Gastroesophageal sphincter (tissue), 4 donors: Measurements from ENCODE around the gene SERPINH1. TPM values are rescaled to one million over a fixed set of nuclear protein-coding genes. Genes with fewer than 3 reads are reported as not detected.
"Not testable (repeated sequence)": the region's sequence is repeated elsewhere in the genome, so short reads cannot be mapped to it uniquely, and the experiment has no call there.

Source experiments
- ATAC-seq: fragments of 150-250 bp; one replicate; pipeline ENCODE4 v1.9.1; 2016; ENCODE audit warnings: mild to moderate bottlenecking, moderate library complexity
- H3K27ac ChIP-seq, 4 donors: fragments of 200-600 bp; sonication (generic) in 3 of 4; 1 replicate in 3 of 4; 2 replicates in 1 of 4; pipeline ENCODE4 v1.5.1; 2016 to 2019
- H3K27me3 ChIP-seq: fragments of 200-600 bp; sonication (generic); one replicate; pipeline ENCODE4 v1.5.1; 2019
- H3K36me3 ChIP-seq, 2 donors: fragments of 200-600 bp; sonication (generic); one replicate each; pipeline ENCODE4 v1.5.1; 2019; ENCODE audit warnings: control low read depth in 1 of 2
- H3K4me1 ChIP-seq, 3 donors: fragments of 200-600 bp; sonication (generic); 1 replicate in 2 of 3; 2 replicates in 1 of 3; pipeline ENCODE4 v1.5.1; 2016 to 2019; ENCODE audit warnings: control low read depth in 2 of 3
- H3K4me3 ChIP-seq, 2 donors: fragments of 200-600 bp; sonication (generic); one replicate each; pipeline ENCODE4 v1.5.1; 2019; ENCODE audit warnings: mild to moderate bottlenecking in 1 of 2, moderate library complexity in 1 of 2
- H3K9me3 ChIP-seq, 3 donors: fragments of 200-600 bp; sonication (generic); one replicate each; pipeline ENCODE4 v1.5.1; 2017 to 2019; ENCODE audit warnings: control low read depth in 2 of 3
- CTCF ChIP-seq, 4 experiments: fragments of 200-600 bp in 2 of 4; fragments of 450-650 bp in 2 of 4; sonication (generic) in 1 of 4; IDR thresholded peaks; one replicate each; pipeline ENCODE4 v1.5.1; 2017 to 2019; ENCODE audit warnings: antibody characterized with exemption in 4 of 4, mild to moderate bottlenecking in 2 of 4, moderate library complexity in 2 of 4
- EP300 ChIP-seq: sonication (generic); formaldehyde crosslinking; IDR thresholded peaks from one replicate; pipeline ENCODE4 v1.6.1; 2017; ENCODE audit warnings: antibody characterized with exemption, mild to moderate bottlenecking
- POLR2A ChIP-seq, 2 donors: fragments of 450-650 bp; IDR thresholded peaks; one replicate each; pipeline ENCODE4 v1.6.1; 2017; ENCODE audit warnings: antibody characterized with exemption in 2 of 2, mild to moderate bottlenecking in 2 of 2, moderate library complexity in 1 of 2
- POLR2AphosphoS5 ChIP-seq: sonication (generic); formaldehyde crosslinking; IDR thresholded peaks from one replicate; pipeline ENCODE4 v1.6.1; 2017; ENCODE audit warnings: antibody characterized with exemption
- WGBS, 2 donors: methylation state at CpG; one replicate each; pipeline ENCODE4 v1.1.5; 2018; ENCODE audit warnings: low coverage in 1 of 2; 5-methylcytosine and 5-hydroxymethylcytosine counted together
- total RNA-seq, 4 donors: library from RNA; depleted of rRNA; stranded (reverse); fragments of >200 nt; gene quantifications; one replicate each; pipeline ENCODE4 v1.1.0, GENCODE V29; 2016

SERPINH1 gene
- total RNA-seq, 4 donors from 2014 or later = 127 to 284 (median 175) TPM

DNA sequence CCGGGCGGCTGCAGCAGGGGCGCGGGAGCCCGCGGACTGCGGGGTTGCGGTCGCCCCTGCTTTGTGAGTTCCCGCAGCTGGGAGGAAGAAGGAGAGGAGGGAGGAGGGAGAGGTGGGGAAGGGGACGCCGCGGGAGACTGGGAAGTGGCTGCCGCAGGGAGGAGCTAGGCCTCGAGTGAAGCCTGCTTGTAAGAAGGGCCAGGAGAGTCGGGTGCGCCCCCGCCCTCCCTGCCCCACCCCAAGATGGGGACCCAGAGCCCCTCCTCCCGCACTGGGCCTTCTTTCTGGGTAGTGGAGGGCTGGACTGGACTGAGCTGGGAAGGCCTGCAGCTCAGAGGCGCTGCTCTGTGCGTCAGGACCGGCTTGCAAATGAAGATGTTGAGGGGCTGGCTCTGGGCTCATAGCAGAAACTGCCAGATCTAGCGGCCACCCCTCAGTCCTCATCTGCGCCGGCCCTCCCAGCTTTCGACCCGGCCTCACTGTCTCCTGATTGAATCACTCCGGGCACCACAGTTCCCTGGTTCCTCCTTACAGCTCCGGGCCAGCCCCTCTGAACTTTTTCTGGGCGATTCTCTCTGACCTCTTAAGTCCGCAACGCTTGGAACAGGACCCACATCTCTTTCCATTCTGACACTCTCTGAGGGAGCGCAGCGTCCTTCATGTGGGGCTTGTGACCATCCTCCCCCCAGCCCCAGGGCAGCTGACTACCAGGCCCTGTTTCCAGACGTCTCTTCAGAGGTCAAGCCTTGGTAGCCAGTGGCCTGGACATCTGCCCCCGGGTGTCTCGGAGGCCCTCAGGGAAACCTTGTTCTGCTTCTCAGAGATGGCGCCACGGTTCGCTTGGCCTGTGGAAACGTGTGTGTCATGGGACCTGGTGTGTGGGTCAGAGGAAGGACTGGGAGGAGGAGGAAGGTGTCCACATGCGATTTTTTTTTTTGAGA lies 21.9 kb downstream of the SERPINH1 start:
- no peak for TF ChIP-seq EP300
- peak; percentile 42 for TF ChIP-seq POLR2AphosphoS5
- peak in 1 of 2 donors; percentile 27 for TF ChIP-seq POLR2A (IDR thresholded peaks at IDR 0.05)
- no peaks in the 10 kb centered on the region for H3K36me3 ChIP-seq
- 10 to 22% methylated on average over 9 to 16 of the region's 42 CpGs for WGBS, 2 donors
- ATAC-seq = peak; percentile 79
- H3K27ac ChIP-seq = peak overlapping the region; percentile 70 to 99 (median 96)
- H3K4me1 ChIP-seq = peaks cover 0 to 36% (median 4%) of the 10 kb centered on the region in 3 donors
- peak overlapping the region; percentile 54 to 85 for H3K4me3 ChIP-seq
- no peaks in the 10 kb centered on the region for H3K27me3 ChIP-seq
- no peaks in the 10 kb centered on the region for H3K9me3 ChIP-seq

DNA sequence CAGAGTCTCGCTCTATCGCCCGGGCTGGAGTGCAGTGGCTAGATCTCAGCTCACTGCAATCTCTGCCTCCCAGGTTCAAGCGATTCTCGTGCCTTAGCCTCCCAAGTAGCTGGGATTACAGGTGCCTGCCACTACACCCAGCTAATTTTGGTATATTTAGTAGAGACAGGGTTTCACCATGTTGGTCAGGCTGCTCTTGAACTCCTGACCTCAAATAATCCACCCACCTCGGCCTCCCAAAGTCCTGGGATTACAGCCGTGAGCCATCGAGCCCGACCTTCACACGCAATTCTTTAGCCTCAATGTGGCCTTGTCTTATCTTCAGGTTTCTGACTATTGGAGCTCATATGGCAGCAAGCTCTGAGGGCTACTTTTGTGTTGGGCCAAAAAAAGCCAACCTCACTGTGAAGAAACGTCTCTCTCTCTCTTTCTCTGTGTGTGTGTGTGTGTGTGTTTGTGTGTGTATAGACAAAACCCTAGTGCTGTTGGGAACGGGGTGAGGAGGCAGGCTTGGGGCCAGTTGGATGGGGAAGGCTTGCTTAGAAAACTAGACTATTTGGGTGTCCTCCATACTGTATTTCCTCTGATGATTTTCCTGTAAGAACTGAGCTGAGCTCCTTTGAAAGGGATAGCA lies 22.7 kb downstream of the SERPINH1 start:
- Histone ChIP-seq H3K27ac (peak overlapping the region in 3 of 4 donors; percentile 92 to 99 (median 99)), H3K4me1 (peaks cover 0 to 36% (median 4%) of the 10 kb centered on the region in 3 donors)
- H3K36me3 ChIP-seq, H3K27me3 ChIP-seq, H3K4me3 ChIP-seq, ATAC-seq, H3K9me3 ChIP-seq: not testable (repeated sequence)
- 64 to 81% methylated on average over 6 to 7 of the region's 12 CpGs for WGBS, 2 donors

DNA sequence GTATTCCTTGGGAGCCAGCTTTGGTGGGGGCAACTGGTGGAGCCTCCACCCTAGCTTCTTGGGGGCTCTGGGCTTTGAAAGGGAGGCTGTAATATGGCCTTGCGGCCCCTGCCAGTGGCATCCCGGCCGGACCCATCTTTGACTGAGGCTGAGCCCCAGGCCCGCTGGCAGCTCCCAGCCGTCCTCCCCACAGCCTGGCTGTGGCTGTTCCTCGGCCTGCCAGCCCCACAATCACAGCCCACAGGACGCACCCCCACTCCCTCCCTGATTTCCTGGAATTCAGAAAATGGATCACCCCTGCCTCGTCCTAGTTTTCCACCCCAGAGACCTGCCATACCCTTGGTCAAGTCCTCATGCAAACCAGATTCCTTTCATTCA lies 23.2 kb downstream of the SERPINH1 start:
- peaks cover 0 to 36% (median 4%) of the 10 kb centered on the region in 3 donors for H3K4me1 ChIP-seq
- H3K4me3 ChIP-seq = no peak overlapping the region
- no peaks in the 10 kb centered on the region for H3K36me3 ChIP-seq
- WGBS, 2 donors = 57% methylated on average over 6 of the region's 8 CpGs; no CpG with 5 or more reads in 1 of the 2 donors
- no peak for ATAC-seq
- TF ChIP-seq EP300 (no peak), CTCF (IDR thresholded peaks at IDR 0.05) (no peak), POLR2AphosphoS5 (no peak), POLR2A (IDR thresholded peaks at IDR 0.05) (no peak)
- H3K27me3 ChIP-seq = no peaks in the 10 kb centered on the region
- H3K9me3 ChIP-seq = no peaks in the 10 kb centered on the region
- peak overlapping the region in 2 of 4 donors; percentile 99 for H3K27ac ChIP-seq

DNA sequence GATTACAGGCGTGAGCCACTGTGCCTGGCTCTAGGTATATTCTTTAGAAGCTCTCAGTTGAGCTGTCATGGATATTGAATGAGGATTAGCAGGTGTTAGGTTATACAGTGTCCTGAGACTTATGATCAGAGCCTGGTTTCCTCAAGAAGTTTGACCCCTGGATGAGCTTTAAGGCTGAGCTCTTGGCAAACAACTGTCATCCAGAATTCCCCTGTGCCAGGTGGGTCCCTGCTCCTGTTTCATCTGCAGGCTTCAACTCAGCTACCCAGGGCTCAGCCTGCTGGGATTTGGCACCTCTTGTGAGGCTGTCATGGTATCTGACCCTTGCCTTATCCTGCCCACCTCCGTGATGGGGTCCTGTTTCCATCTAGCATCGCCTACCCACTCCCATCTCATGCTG lies 24.3 kb downstream of the SERPINH1 start:
- ATAC-seq = no peak
- Histone ChIP-seq H3K4me1 (peaks cover 0 to 36% (median 4%) of the 10 kb centered on the region in 3 donors), H3K27ac (no peak overlapping the region), H3K36me3 (no peaks in the 10 kb centered on the region), H3K9me3 (no peaks in the 10 kb centered on the region), H3K27me3 (no peaks in the 10 kb centered on the region), H3K4me3 (no peak overlapping the region)
- TF ChIP-seq POLR2A (IDR thresholded peaks at IDR 0.05) (no peak), EP300 (no peak)
- WGBS, 2 donors = 83 to 100% methylated on average over 1 of the region's 3 CpGs

DNA sequence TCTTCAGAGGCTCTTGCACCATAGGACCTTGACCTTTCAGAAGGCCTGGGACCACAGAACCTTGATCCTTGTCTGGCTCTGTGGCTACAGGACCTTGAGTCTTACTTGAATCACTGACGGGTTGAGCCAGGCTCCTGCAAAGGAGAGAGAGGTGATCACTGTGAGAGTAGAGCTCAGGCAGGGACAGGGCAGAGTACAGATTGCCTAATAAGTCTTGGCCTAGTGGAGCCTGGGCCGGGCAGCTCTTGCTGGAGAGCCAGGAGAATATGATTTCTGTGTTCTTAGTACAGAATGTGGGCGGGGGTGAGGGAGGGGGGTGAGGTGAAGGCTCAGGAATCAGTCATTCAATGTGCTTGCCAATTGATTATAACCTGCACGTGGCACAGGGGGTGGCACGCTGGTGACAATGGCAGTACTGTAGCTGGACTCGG lies 26.0 kb downstream of the SERPINH1 start:
- H3K27me3 ChIP-seq = no peaks in the 10 kb centered on the region

More for the DNA sequence above, 26.0 kb downstream of the SERPINH1 start:
- no peak for TF ChIP-seq CTCF (IDR thresholded peaks at IDR 0.05)
- TF ChIP-seq POLR2AphosphoS5 = no peak
- no peak for TF ChIP-seq POLR2A (IDR thresholded peaks at IDR 0.05)
- no peak for TF ChIP-seq EP300
- 53% methylated on average over 2 of the region's 6 CpGs; no CpG with 5 or more reads in 1 of the 2 donors for WGBS, 2 donors
- no peaks in the 10 kb centered on the region for H3K9me3 ChIP-seq
- peaks cover 0 to 31% (median 7%) of the 10 kb centered on the region in 3 donors for H3K4me1 ChIP-seq
- H3K36me3 ChIP-seq = no peaks in the 10 kb centered on the region
- ATAC-seq = no peak
- no peak overlapping the region for H3K4me3 ChIP-seq
- no peak overlapping the region for H3K27ac ChIP-seq
